HFF-Myc (cell line): ENCODE results near the gene NIPAL1.

Experiments used
- DNase-seq: peaks from one replicate; pipeline ENCODE4 v3.0.0-alpha.2; 2011; ENCODE audit warnings: low read depth; ENCODE audit errors: extremely low read depth
- H3K4me3 ChIP-seq: replicated peaks from 2 replicates; pipeline ENCODE4 v1.5.1; 2011; ENCODE audit warnings: low read depth, mild to moderate bottlenecking, control low read depth, low read length
- TF ChIP-seq, protein P1 (sequence below): IDR thresholded peaks from 2 replicates; pipeline ENCODE4 v1.5.1; 2012; ENCODE audit warnings: mild to moderate bottlenecking, low read depth, low read length, control low read depth; ENCODE audit errors: missing control alignments

NIPAL1 gene

DNA sequence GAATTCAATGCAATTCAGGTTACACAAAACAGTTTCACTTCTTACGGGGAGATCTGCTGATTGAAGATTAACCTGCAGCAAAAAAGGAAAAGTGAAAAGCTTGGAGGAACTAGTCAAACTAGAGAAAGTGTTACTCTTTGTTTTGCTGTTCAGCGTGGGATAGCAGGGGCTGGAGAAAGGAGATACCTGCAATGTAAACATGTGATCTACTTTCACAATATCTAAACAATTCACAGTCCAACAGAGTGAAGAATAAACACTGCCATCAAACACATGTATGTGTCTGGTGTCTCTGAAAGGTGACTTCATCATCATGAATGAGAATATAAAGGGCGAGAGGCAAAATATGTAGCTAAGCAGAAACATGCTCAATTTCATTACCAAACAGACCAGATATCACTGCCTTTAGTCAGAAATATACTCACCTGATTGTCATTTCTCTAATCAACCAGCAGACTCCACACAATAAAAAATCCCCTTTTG is 26.4 kb downstream of the NIPAL1 start:
- no peak for DNase-seq
- TF ChIP-seq, protein P1, sequence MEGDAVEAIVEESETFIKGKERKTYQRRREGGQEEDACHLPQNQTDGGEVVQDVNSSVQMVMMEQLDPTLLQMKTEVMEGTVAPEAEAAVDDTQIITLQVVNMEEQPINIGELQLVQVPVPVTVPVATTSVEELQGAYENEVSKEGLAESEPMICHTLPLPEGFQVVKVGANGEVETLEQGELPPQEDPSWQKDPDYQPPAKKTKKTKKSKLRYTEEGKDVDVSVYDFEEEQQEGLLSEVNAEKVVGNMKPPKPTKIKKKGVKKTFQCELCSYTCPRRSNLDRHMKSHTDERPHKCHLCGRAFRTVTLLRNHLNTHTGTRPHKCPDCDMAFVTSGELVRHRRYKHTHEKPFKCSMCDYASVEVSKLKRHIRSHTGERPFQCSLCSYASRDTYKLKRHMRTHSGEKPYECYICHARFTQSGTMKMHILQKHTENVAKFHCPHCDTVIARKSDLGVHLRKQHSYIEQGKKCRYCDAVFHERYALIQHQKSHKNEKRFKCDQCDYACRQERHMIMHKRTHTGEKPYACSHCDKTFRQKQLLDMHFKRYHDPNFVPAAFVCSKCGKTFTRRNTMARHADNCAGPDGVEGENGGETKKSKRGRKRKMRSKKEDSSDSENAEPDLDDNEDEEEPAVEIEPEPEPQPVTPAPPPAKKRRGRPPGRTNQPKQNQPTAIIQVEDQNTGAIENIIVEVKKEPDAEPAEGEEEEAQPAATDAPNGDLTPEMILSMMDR, result no peak
- H3K4me3 ChIP-seq, result no peak overlapping the region

DNA sequence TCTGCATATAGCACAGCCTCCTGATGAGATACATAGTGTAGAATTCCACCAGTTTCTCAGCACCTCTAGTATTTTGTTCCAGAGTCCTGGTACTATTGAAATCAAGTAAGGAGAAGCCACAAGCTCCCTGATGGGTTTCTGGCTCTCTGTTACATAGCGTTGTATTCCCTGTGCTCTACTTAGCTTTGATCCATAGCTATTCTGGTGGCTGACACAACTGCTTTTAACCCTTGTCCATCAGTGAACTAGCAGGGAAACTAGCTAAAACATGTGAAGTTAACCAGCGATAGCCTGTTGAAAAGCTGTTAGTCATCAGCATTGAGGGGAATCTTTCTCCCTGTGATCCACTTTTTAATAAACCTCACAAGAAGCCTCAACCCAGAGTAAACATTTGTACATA is 26.9 kb downstream of the NIPAL1 start:
- TF ChIP-seq, protein P1, result no peak
- H3K4me3 ChIP-seq, result no peak overlapping the region
- DNase-seq, result no peak

DNA sequence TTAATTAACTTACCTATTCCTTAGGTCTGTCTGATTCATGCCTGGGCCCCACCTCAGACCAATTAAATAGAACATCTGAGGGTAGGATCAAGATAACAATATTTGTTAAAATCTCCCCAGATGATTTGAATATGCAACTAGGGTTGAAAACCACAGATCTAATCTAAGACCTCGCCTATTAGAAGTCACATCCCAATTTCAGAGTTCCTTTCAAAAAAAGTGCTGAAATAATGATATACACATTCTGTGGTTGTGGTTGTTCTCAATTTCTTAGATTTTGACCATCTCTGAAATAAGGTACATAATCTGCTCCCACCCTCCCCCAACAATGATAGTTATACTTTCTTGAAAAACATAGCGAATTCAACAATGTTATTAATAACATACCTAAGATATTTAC is 27.7 kb downstream of the NIPAL1 start:
- no peak for DNase-seq
- TF ChIP-seq, protein P1, result no peak
- no peak overlapping the region for H3K4me3 ChIP-seq

DNA sequence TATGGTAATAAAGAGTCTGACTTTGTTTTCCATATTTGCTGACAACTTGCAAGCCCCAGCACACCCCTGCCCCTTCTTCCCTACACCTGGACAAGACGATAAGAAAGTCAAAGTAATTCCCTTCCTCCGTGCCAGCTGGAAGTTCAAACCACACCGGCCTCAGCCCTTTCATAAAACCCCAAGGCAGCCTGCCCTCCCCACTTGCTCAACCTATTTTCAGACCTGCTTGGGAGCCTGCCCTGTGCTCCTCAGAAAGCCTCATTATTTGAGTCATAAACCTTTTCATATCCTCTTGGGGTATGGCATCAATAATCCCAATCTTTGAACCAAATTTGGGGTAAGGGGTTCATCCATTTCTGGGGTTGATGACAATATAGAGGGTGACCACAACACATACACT is 29.5 kb downstream of the NIPAL1 start:
- TF ChIP-seq, protein P1, result no peak
- no peak for DNase-seq
- H3K4me3 ChIP-seq, result no peak overlapping the region

DNA sequence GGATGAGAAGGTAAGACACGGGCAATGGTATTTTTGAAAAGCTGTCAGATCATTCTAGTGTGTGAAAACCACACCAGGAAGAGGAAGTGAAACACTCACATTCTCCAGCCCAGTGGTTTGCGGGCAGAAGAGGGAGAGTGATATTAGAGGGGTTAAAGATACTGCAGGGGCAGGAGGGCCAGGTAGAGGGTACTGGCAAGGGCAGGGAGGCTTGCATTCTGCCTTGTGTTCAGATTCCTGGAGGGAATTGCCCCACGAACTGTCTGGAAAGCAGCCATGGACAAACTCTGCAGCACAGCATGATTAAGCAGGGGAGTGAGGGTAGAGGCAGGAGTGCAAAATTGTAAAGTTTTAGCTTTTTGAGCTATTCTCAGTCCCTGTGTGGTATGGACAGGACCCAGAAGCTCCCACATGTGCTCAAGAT is 30.9 kb downstream of the NIPAL1 start:
- no peak for DNase-seq
- TF ChIP-seq, protein P1, result no peak
- no peak overlapping the region for H3K4me3 ChIP-seq

DNA sequence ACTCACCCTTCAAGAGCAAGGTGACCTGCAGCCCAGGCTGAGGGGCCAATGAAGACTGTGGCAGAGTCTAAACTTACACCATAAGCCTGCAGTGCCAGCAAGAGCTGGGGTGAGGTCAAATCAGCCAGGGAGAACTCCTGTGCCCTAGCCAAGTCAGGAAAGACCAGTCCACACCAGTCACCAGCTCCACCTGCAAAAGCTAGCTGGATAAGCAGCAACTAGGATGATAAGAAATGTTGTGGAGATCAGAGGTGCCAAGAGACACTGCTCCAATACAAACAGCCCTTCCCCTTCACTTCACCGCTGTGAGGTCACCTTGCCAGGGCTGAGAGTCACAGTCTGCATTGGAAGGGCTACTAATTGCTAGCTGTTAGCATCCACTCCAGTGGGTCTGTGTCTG is 31.3 kb downstream of the NIPAL1 start:
- DNase-seq, result no peak
- TF ChIP-seq, protein P1, result no peak
- no peak overlapping the region for H3K4me3 ChIP-seq

DNA sequence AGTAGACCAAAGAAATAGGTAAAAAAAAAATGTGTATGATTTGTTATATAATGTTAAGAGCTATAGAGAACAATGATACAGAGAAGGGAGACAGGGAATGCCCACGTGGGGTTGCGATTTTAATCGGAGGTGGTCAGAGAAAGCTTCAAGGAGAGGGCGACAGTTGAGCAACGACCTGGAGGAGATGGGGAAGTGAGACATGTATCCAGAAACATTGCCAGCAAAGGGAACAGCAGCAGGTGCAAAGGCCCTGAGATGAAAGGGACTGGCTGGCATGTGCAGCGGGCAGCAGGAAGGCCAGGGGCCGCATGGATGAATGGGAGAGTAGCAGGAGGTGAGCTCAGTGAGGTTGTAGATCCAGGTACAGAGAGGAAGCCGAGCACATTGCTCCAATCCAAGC is 32.9 kb downstream of the NIPAL1 start:
- TF ChIP-seq, protein P1, result no peak
- no peak for DNase-seq
- no peak overlapping the region for H3K4me3 ChIP-seq
